ENCODE measurements around the gene CLCN2. TPM values are rescaled to one million over a fixed set of nuclear protein-coding genes. Genes with fewer than 3 reads are reported as not detected.

The CLCN2 gene
- total RNA-seq, 1 donor from 2014 or later = 17.8 TPM

DNA sequence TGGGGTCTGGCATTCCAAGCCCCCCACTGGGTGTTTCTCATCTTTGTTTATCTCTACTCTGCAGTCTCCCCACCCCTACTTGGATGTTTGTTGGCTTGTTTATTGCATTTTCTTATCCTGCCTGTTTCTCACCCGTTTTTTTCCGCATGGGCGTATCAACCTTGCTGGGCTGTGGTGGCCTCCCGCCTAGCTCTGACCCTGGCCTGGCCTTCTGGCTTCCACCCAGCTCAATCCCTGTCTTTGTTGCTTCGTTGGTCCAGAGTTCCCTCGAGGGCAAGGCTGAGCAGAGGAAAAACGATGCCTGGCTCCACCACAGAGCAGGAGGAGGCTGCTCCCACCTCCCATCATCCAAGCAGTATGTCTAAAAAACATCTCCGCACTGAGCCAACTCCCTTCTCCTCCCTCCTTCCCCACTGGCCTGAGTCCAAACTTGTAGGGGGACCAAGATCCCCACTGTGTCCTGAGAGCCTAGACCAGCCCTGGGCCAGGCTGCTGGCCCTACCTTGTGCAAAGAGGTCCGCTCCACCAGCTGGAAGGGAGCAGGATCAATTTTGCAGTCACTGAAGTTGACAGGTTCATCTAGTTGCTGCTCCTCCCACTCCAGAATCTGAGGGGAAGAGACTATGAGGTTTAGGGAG, 9.8 kb downstream of the CLCN2 start:
- Mint-ChIP-seq H3K27ac (ENCODE audit: unreplicated experiment) (peak overlapping the region; percentile 90), H3K9me3 (ENCODE audit: unreplicated experiment) (peaks cover 7% of the 10 kb centered on the region), H3K27me3 (ENCODE audit: unreplicated experiment) (peaks cover 10% of the 10 kb centered on the region), H3K36me3 (ENCODE audit: unreplicated experiment) (no peaks in the 10 kb centered on the region), H3K4me1 (ENCODE audit: low read depth, unreplicated experiment) (peaks cover 10% of the 10 kb centered on the region), H3K4me3 (ENCODE audit: unreplicated experiment) (peak overlapping the region; percentile 61)
- TF ChIP-seq, protein P1, sequence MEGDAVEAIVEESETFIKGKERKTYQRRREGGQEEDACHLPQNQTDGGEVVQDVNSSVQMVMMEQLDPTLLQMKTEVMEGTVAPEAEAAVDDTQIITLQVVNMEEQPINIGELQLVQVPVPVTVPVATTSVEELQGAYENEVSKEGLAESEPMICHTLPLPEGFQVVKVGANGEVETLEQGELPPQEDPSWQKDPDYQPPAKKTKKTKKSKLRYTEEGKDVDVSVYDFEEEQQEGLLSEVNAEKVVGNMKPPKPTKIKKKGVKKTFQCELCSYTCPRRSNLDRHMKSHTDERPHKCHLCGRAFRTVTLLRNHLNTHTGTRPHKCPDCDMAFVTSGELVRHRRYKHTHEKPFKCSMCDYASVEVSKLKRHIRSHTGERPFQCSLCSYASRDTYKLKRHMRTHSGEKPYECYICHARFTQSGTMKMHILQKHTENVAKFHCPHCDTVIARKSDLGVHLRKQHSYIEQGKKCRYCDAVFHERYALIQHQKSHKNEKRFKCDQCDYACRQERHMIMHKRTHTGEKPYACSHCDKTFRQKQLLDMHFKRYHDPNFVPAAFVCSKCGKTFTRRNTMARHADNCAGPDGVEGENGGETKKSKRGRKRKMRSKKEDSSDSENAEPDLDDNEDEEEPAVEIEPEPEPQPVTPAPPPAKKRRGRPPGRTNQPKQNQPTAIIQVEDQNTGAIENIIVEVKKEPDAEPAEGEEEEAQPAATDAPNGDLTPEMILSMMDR (IDR thresholded peaks at IDR 0.05; ENCODE audit: partially characterized antibody, unreplicated experiment) = no peak
- DNase-seq = no peak

- no peaks in the 10 kb centered on the region for H3K36me3 Mint-ChIP-seq (ENCODE audit: unreplicated experiment)
- peaks cover 10% of the 10 kb centered on the region for H3K27me3 Mint-ChIP-seq (ENCODE audit: unreplicated experiment)
- TF ChIP-seq, protein P1 (IDR thresholded peaks at IDR 0.05; ENCODE audit: partially characterized antibody, unreplicated experiment) = no peak
- no peak overlapping the region for H3K4me3 Mint-ChIP-seq (ENCODE audit: unreplicated experiment)
- DNase-seq = no peak
- H3K27ac Mint-ChIP-seq (ENCODE audit: unreplicated experiment) = no peak overlapping the region
- peaks cover 7% of the 10 kb centered on the region for H3K9me3 Mint-ChIP-seq (ENCODE audit: unreplicated experiment)
- H3K4me1 Mint-ChIP-seq (ENCODE audit: low read depth, unreplicated experiment) = peaks cover 11% of the 10 kb centered on the region
Measured at GRCh38 chr3:184350618-184351017, 10.8 kb downstream of the CLCN2 start.

- peaks cover 15% of the 10 kb centered on the region for H3K4me1 Mint-ChIP-seq (ENCODE audit: low read depth, unreplicated experiment)
- H3K36me3 Mint-ChIP-seq (ENCODE audit: unreplicated experiment) = no peaks in the 10 kb centered on the region
- H3K9me3 Mint-ChIP-seq (ENCODE audit: unreplicated experiment) = peaks cover 7% of the 10 kb centered on the region
- H3K4me3 Mint-ChIP-seq (ENCODE audit: unreplicated experiment) = no peak overlapping the region
- DNase-seq = no peak
- TF ChIP-seq, protein P1 (IDR thresholded peaks at IDR 0.05; ENCODE audit: partially characterized antibody, unreplicated experiment) = no peak
- no peak overlapping the region for H3K27ac Mint-ChIP-seq (ENCODE audit: unreplicated experiment)
- peaks cover 9% of the 10 kb centered on the region for H3K27me3 Mint-ChIP-seq (ENCODE audit: unreplicated experiment)
Measured at GRCh38 chr3:184349563-184350470, 11.6 kb downstream of the CLCN2 start.

GRCh38 chr3:184348057-184348382, 13.4 kb downstream of the CLCN2 start:
- peaks cover 15% of the 10 kb centered on the region for H3K4me1 Mint-ChIP-seq (ENCODE audit: low read depth, unreplicated experiment)
- H3K9me3 Mint-ChIP-seq (ENCODE audit: unreplicated experiment) = peaks cover 7% of the 10 kb centered on the region

More at GRCh38 chr3:184348057-184348382, 13.4 kb downstream of the CLCN2 start:
- no peak for DNase-seq
- Mint-ChIP-seq H3K36me3 (ENCODE audit: unreplicated experiment) (no peaks in the 10 kb centered on the region), H3K4me3 (ENCODE audit: unreplicated experiment) (no peak overlapping the region), H3K27ac (ENCODE audit: unreplicated experiment) (no peak overlapping the region), H3K27me3 (ENCODE audit: unreplicated experiment) (peaks cover 9% of the 10 kb centered on the region)
- TF ChIP-seq, protein P1 (IDR thresholded peaks at IDR 0.05; ENCODE audit: partially characterized antibody, unreplicated experiment) = no peak

All from glutamatergic neuron (in vitro differentiated cells).